ENCODE data around the gene METTL24.

DNA sequence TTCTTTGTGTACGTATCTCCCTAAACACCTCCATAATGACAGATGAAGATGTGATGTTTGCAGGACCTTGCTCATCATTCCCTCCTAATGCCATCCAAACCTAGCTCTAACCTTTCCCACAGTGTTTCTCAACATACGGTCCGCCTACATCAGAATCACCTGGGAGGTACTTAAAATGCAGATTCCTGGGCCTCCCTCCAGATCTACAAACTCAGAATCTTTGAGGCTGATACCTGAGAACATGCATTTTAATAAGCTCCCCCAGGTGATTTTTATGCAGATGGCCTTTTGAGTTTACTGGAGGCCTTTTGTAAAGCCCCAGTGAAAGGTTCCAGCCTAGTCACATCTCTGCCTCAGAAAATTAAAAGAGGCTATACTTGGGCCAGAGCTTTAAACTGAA is 40.5 kb downstream of the METTL24 start:
- TF ChIP-seq EP300 (IDR thresholded peaks at IDR 0.05), result no peak
- no peak for TF ChIP-seq POLR2A (IDR thresholded peaks at IDR 0.05)
- TF ChIP-seq, protein P1, sequence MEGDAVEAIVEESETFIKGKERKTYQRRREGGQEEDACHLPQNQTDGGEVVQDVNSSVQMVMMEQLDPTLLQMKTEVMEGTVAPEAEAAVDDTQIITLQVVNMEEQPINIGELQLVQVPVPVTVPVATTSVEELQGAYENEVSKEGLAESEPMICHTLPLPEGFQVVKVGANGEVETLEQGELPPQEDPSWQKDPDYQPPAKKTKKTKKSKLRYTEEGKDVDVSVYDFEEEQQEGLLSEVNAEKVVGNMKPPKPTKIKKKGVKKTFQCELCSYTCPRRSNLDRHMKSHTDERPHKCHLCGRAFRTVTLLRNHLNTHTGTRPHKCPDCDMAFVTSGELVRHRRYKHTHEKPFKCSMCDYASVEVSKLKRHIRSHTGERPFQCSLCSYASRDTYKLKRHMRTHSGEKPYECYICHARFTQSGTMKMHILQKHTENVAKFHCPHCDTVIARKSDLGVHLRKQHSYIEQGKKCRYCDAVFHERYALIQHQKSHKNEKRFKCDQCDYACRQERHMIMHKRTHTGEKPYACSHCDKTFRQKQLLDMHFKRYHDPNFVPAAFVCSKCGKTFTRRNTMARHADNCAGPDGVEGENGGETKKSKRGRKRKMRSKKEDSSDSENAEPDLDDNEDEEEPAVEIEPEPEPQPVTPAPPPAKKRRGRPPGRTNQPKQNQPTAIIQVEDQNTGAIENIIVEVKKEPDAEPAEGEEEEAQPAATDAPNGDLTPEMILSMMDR (IDR thresholded peaks at IDR 0.05), result no peak
- TF ChIP-seq POLR2AphosphoS5 (IDR thresholded peaks at IDR 0.05), result no peak
